Astrocyte (in vitro differentiated cells and primary cell): Measurements from ENCODE around the gene DIDO1. TPM values are rescaled to one million over a fixed set of nuclear protein-coding genes. Genes with fewer than 3 reads are reported as not detected.

Experiments
- DNase-seq: peaks from one replicate; pipeline ENCODE4 v3.0.0-alpha.2; 2010; ENCODE audit warnings: low read depth
- FAIRE-seq: peaks from 2 replicates; lab custom pipeline; 2011; peaks lifted over from hg19 to GRCh38; lab: Jason Lieb, UNC
- H2AFZ ChIP-seq: 2 replicates; pipeline ENCODE4 v1.6.0; 2012; ENCODE audit warnings: low read depth, low read length, inconsistent platforms
- H3K27ac ChIP-seq: 2 replicates; pipeline ENCODE4 v1.5.1; 2011; ENCODE audit warnings: low read depth, low read length, inconsistent platforms
- H3K27me3 ChIP-seq: 2 replicates; pipeline ENCODE4 v1.6.0; 2011; ENCODE audit warnings: low read length, inconsistent platforms; ENCODE audit not compliant: insufficient read depth
- H3K36me3 ChIP-seq: 2 replicates; pipeline ENCODE4 v1.5.1; 2011; ENCODE audit warnings: low read length, inconsistent platforms; ENCODE audit not compliant: insufficient read depth
- H3K4me1 ChIP-seq: 2 replicates; pipeline ENCODE4 v1.5.1; 2011; ENCODE audit warnings: low read length, inconsistent platforms; ENCODE audit not compliant: insufficient read depth
- H3K4me2 ChIP-seq: 2 replicates; pipeline ENCODE4 v1.6.0; 2012; ENCODE audit warnings: low read length, inconsistent platforms
- H3K4me3 ChIP-seq: 2 replicates; pipeline ENCODE4 v1.5.1; 2011; ENCODE audit warnings: low read depth, mild to moderate bottlenecking, low read length, inconsistent platforms; ENCODE audit not compliant: insufficient read depth
- H3K79me2 ChIP-seq: 2 replicates; pipeline ENCODE4 v1.6.0; 2012; ENCODE audit warnings: mild to moderate bottlenecking, low read length, inconsistent platforms; ENCODE audit not compliant: insufficient read depth
- H3K9ac ChIP-seq: 2 replicates; pipeline ENCODE4 v1.6.0; 2012; ENCODE audit warnings: mild to moderate bottlenecking, low read length, inconsistent platforms
- H3K9me3 ChIP-seq: 2 replicates; pipeline ENCODE4 v1.5.1; 2012; ENCODE audit warnings: low read depth, mild to moderate bottlenecking, low read length, inconsistent platforms; ENCODE audit not compliant: insufficient read depth
- H4K20me1 ChIP-seq: 2 replicates; pipeline ENCODE4 v1.6.0; 2012; ENCODE audit warnings: low read length, inconsistent platforms; ENCODE audit not compliant: insufficient read depth
- H3K27ac Mint-ChIP-seq: one replicate; pipeline ENCODE4 v1.8.0; 2021; ENCODE audit warnings: mild to moderate bottlenecking, mixed read lengths; ENCODE audit not compliant: unreplicated experiment
- H3K27me3 Mint-ChIP-seq: one replicate; pipeline ENCODE4 v1.8.0; 2021; ENCODE audit warnings: low read depth, mixed read lengths; ENCODE audit not compliant: unreplicated experiment
- H3K36me3 Mint-ChIP-seq: one replicate; pipeline ENCODE4 v1.8.0; 2021; ENCODE audit warnings: low read depth, mixed read lengths; ENCODE audit not compliant: unreplicated experiment
- H3K4me1 Mint-ChIP-seq: one replicate; pipeline ENCODE4 v1.8.0; 2021; ENCODE audit warnings: low read depth, mixed read lengths; ENCODE audit not compliant: unreplicated experiment
- H3K4me3 Mint-ChIP-seq: one replicate; pipeline ENCODE4 v1.8.0; 2021; ENCODE audit warnings: mild to moderate bottlenecking, moderate library complexity, mixed read lengths; ENCODE audit not compliant: unreplicated experiment
- H3K9me3 Mint-ChIP-seq: one replicate; pipeline ENCODE4 v1.8.0; 2021; ENCODE audit warnings: mild to moderate bottlenecking, mixed read lengths; ENCODE audit not compliant: unreplicated experiment
- CTCF ChIP-seq: IDR thresholded peaks from 2 replicates; pipeline ENCODE4 v1.5.1; 2011; ENCODE audit warnings: low read depth, mild to moderate bottlenecking, inconsistent platforms, low read length, moderate library complexity; ENCODE audit not compliant: insufficient read depth
- EZH2 ChIP-seq: IDR thresholded peaks from 2 replicates; pipeline ENCODE4 v1.6.1; 2012; ENCODE audit warnings: mild to moderate bottlenecking, low read length, inconsistent platforms; ENCODE audit not compliant: insufficient read depth
- total RNA-seq: library from RNA; stranded (reverse); gene quantifications from 2 replicates; pipeline ENCODE4 v1.2.1, GENCODE V29; 2021

Gene DIDO1
- total RNA-seq, 1 donor from 2014 or later = 39.0 TPM

DNA sequence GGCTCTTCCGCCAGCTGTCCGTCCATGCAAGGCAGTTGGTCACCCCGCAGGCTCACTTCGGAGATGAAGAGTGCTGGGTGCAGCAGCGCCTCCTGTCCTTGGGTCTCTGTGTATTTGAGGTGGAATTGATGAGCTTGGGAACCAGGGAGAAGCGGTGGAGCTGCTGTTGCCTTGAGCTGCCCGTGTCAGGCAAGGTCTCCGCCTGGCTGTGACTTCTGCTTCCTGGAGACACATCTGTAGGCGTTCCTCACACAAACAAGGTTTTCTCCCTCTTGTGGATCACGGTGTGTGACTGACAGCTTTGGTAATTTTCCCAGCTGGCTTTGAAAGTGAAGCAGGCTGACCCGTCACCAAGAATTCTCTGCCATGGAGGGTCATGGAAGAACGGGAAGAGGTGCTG is 23.7 kb upstream of the DIDO1 start:
- FAIRE-seq = no peak

GRCh38 chr20:62949153-62949821 is 23.0 kb upstream of the DIDO1 start:
- H3K27ac Mint-ChIP-seq = no peak overlapping the region
- Histone ChIP-seq H3K27me3 (no peaks in the 10 kb centered on the region), H3K4me3 (no peak overlapping the region), H3K9ac (no peak overlapping the region), H3K79me2 (peaks cover 20% of the 10 kb centered on the region), H3K27ac (no peak overlapping the region), H3K4me1 (peaks cover 7% of the 10 kb centered on the region), H3K36me3 (peaks cover 28% of the 10 kb centered on the region), H3K9me3 (peaks cover 4% of the 10 kb centered on the region), H3K4me2 (no peak overlapping the region), H2AFZ (no peak overlapping the region), H4K20me1 (peaks cover 42% of the 10 kb centered on the region)
- no peak for FAIRE-seq
- no peak for DNase-seq
- no peaks in the 10 kb centered on the region for H3K27me3 Mint-ChIP-seq
- H3K4me3 Mint-ChIP-seq = no peak overlapping the region
- H3K36me3 Mint-ChIP-seq = peaks cover 48% of the 10 kb centered on the region
- no peak for TF ChIP-seq CTCF
- TF ChIP-seq EZH2 = no peak
- H3K4me1 Mint-ChIP-seq = no peaks in the 10 kb centered on the region
- peaks cover 2% of the 10 kb centered on the region for H3K9me3 Mint-ChIP-seq

More for the DNA sequence above, 23.7 kb upstream of the DIDO1 start:
- Histone ChIP-seq H3K9me3 (peaks cover 4% of the 10 kb centered on the region), H3K27me3 (no peaks in the 10 kb centered on the region), H3K9ac (no peak overlapping the region), H3K36me3 (peaks cover 24% of the 10 kb centered on the region), H3K4me1 (peaks cover 7% of the 10 kb centered on the region), H3K4me3 (no peak overlapping the region), H3K4me2 (no peak overlapping the region), H2AFZ (no peak overlapping the region), H3K79me2 (peaks cover 20% of the 10 kb centered on the region), H3K27ac (no peak overlapping the region), H4K20me1 (peaks cover 38% of the 10 kb centered on the region)
- Mint-ChIP-seq H3K4me1 (no peaks in the 10 kb centered on the region), H3K9me3 (peaks cover 2% of the 10 kb centered on the region), H3K27me3 (no peaks in the 10 kb centered on the region), H3K27ac (no peak overlapping the region), H3K4me3 (no peak overlapping the region), H3K36me3 (peaks cover 45% of the 10 kb centered on the region)
- no peak for DNase-seq
- TF ChIP-seq CTCF (no peak), EZH2 (no peak)

GRCh38 chr20:62947532-62948300 is 21.4 kb upstream of the DIDO1 start:
- no peak for FAIRE-seq
- peaks cover 2% of the 10 kb centered on the region for H3K9me3 Mint-ChIP-seq
- DNase-seq = no peak
- H3K36me3 Mint-ChIP-seq = peaks cover 52% of the 10 kb centered on the region
- H3K4me1 Mint-ChIP-seq = no peaks in the 10 kb centered on the region
- Histone ChIP-seq H3K4me1 (no peaks in the 10 kb centered on the region), H3K79me2 (peaks cover 29% of the 10 kb centered on the region), H3K9me3 (peaks cover 4% of the 10 kb centered on the region), H2AFZ (no peak overlapping the region), H3K4me2 (no peak overlapping the region), H3K4me3 (no peak overlapping the region), H4K20me1 (peaks cover 52% of the 10 kb centered on the region), H3K27me3 (no peaks in the 10 kb centered on the region), H3K36me3 (peaks cover 34% of the 10 kb centered on the region), H3K9ac (no peak overlapping the region), H3K27ac (no peak overlapping the region)
- no peak for TF ChIP-seq CTCF
- TF ChIP-seq EZH2 = no peak
- peak overlapping the region; percentile 34 for H3K4me3 Mint-ChIP-seq
- H3K27ac Mint-ChIP-seq = no peak overlapping the region
- H3K27me3 Mint-ChIP-seq = no peaks in the 10 kb centered on the region
